Erythroblast (primary cell): ENCODE results near the gene STK10.

Experiments
- GATA1 ChIP-seq: IDR thresholded peaks from 2 replicates; pipeline ENCODE4 v1.6.1; 2011; ENCODE audit warnings: low read depth, mild to moderate bottlenecking, control low read depth, low read length, moderate library complexity
- POLR2A ChIP-seq: IDR thresholded peaks from 2 replicates; pipeline ENCODE4 v1.6.1; 2011; ENCODE audit warnings: mild to moderate bottlenecking, low read length

GRCh38 chr5:172082180-172082579, 105.8 kb downstream of the STK10 start:
- TF ChIP-seq POLR2A (no peak), GATA1 (no peak)
